WTC11 (cell line): ENCODE measurements around the gene AMACR. TPM values are rescaled to one million over a fixed set of nuclear protein-coding genes. Genes with fewer than 3 reads are reported as not detected.

ENCODE experiments used
- ATAC-seq: fragments of 200-7000 bp; cut with Tn5 transposase; 2 replicates; pipeline ENCODE4 v1.10.0; 2021; ENCODE audit warnings: mild to moderate bottlenecking, moderate library complexity
- CTCF ChIA-PET: fragments of 300-600 bp; sonication (Branson Sonifier 250); formaldehyde crosslinking; loops from one replicate; lab custom pipeline; 2021; ENCODE audit warnings: antibody characterized with exemption; lab: Charles Lee
- POLR2A ChIA-PET: fragments of 350-600 bp; sonication (Branson Sonifier 250); formaldehyde crosslinking; loops from one replicate; lab custom pipeline; 2021; ENCODE audit warnings: antibody characterized with exemption; lab: Charles Lee
- DNase-seq: peaks from one replicate; pipeline ENCODE4 v3.0.0; 2021; ENCODE audit warnings: low spot score
- H3K27ac Mint-ChIP-seq: 2 replicates; pipeline ENCODE4 v1.8.0; 2021; ENCODE audit warnings: mixed read lengths
- H3K27me3 Mint-ChIP-seq: 2 replicates; pipeline ENCODE4 v1.8.0; 2021; ENCODE audit warnings: low read depth, mild to moderate bottlenecking, moderate library complexity, mixed read lengths
- H3K36me3 Mint-ChIP-seq: 2 replicates; pipeline ENCODE4 v1.8.0; 2021; ENCODE audit warnings: mixed read lengths
- H3K4me1 Mint-ChIP-seq: 2 replicates; pipeline ENCODE4 v1.8.0; 2022; ENCODE audit warnings: mixed read lengths
- H3K4me3 Mint-ChIP-seq: 2 replicates; pipeline ENCODE4 v1.8.0; 2021; ENCODE audit warnings: mild to moderate bottlenecking, moderate library complexity, mixed read lengths
- H3K9me3 Mint-ChIP-seq: 2 replicates; pipeline ENCODE4 v1.8.0; 2021; ENCODE audit warnings: mixed read lengths
- CREB1 ChIP-seq: sonication (generic); formaldehyde crosslinking; IDR thresholded peaks from 2 replicates; pipeline ENCODE4 v1.8.0; 2023; ENCODE audit warnings: mild to moderate bottlenecking, missing genetic modification reagents
- ELF4 ChIP-seq: sonication (generic); formaldehyde crosslinking; IDR thresholded peaks from 2 replicates; pipeline ENCODE4 v1.8.1; 2022; ENCODE audit warnings: low read depth, mild to moderate bottlenecking, moderate library complexity, missing genetic modification reagents
- ETV6 ChIP-seq: sonication (generic); formaldehyde crosslinking; IDR thresholded peaks from 2 replicates; pipeline ENCODE4 v1.8.1; 2022; ENCODE audit warnings: mild to moderate bottlenecking, missing genetic modification reagents
- FOXK1 ChIP-seq: sonication (generic); formaldehyde crosslinking; IDR thresholded peaks from 2 replicates; pipeline ENCODE4 v1.8.0; 2022; ENCODE audit warnings: mild to moderate bottlenecking, moderate library complexity, missing genetic modification reagents
- GRHL2 ChIP-seq: fragments of 250-450 bp; sonication (Bioruptor Pico); IDR thresholded peaks from 2 replicates; pipeline ENCODE4 v1.8.0; 2022; ENCODE audit warnings: mild to moderate bottlenecking, moderate library complexity; ENCODE audit not compliant: insufficient replicate concordance, severe bottlenecking
- GTF2I ChIP-seq: fragments of 250-450 bp; sonication (Bioruptor Pico); conservative IDR thresholded peaks from 2 replicates; pipeline ENCODE4 v1.4.0; 2021; ENCODE audit warnings: mild to moderate bottlenecking
- IRF2 ChIP-seq: sonication (generic); formaldehyde crosslinking; IDR thresholded peaks from 2 replicates; pipeline ENCODE4 v1.8.0; 2022; ENCODE audit warnings: low read depth, missing genetic modification reagents, borderline replicate concordance
- JAZF1 ChIP-seq: fragments of 250-450 bp; sonication (Bioruptor Pico); IDR thresholded peaks from 2 replicates; pipeline ENCODE4 v1.9.0; 2021; ENCODE audit warnings: moderate library complexity, mild to moderate bottlenecking, inconsistent platforms
- NFE2L1 ChIP-seq: sonication (generic); formaldehyde crosslinking; IDR thresholded peaks from 2 replicates; pipeline ENCODE4 v1.8.1; 2023; ENCODE audit warnings: missing genetic modification reagents
- NR3C1 ChIP-seq: sonication (generic); formaldehyde crosslinking; conservative IDR thresholded peaks from 2 replicates; pipeline ENCODE4 v1.8.1; 2023; ENCODE audit warnings: low read depth, mild to moderate bottlenecking, missing genetic modification reagents
- OVOL2 ChIP-seq: fragments of 250-450 bp; sonication (Bioruptor Pico); IDR thresholded peaks from 2 replicates; pipeline ENCODE4 v1.9.0; 2021; ENCODE audit warnings: mild to moderate bottlenecking, borderline replicate concordance
- PRRX2 ChIP-seq: fragments of 250-450 bp; sonication (Bioruptor Pico); IDR thresholded peaks from 2 replicates; pipeline ENCODE4 v1.8.0; 2021; ENCODE audit warnings: mild to moderate bottlenecking
- TEAD1 ChIP-seq: sonication (generic); formaldehyde crosslinking; IDR thresholded peaks from 2 replicates; pipeline ENCODE4 v1.8.0; 2022; ENCODE audit warnings: mild to moderate bottlenecking, missing genetic modification reagents
- TP53 ChIP-seq: sonication (generic); formaldehyde crosslinking; IDR thresholded peaks from 2 replicates; pipeline ENCODE4 v1.8.1; 2023; ENCODE audit warnings: mild to moderate bottlenecking, missing genetic modification reagents
- ZNF232 ChIP-seq: sonication (generic); formaldehyde crosslinking; IDR thresholded peaks from 2 replicates; pipeline ENCODE4 v1.8.0; 2022; ENCODE audit warnings: mild to moderate bottlenecking, missing genetic modification reagents
- total RNA-seq: library from RNA; stranded (reverse); gene quantifications from 3 replicates; pipeline ENCODE4 v1.2.3, GENCODE V29; 2021
- TF ChIP-seq, protein P1 (sequence below): sonication (generic); formaldehyde crosslinking; IDR thresholded peaks from 2 replicates; pipeline ENCODE4 v1.8.0; 2023; ENCODE audit warnings: mild to moderate bottlenecking, missing genetic modification reagents
- TF ChIP-seq, protein P2 (sequence below): sonication (generic); formaldehyde crosslinking; IDR thresholded peaks from 2 replicates; pipeline ENCODE4 v1.8.0; 2022; ENCODE audit warnings: mild to moderate bottlenecking, missing genetic modification reagents
- TF ChIP-seq, protein P3 (sequence below): sonication (generic); formaldehyde crosslinking; IDR thresholded peaks from 2 replicates; pipeline ENCODE4 v1.8.1; 2022; ENCODE audit warnings: mild to moderate bottlenecking, missing genetic modification reagents, moderate library complexity, borderline replicate concordance
- TF ChIP-seq, protein P4 (sequence below): sonication (generic); formaldehyde crosslinking; IDR thresholded peaks from 2 replicates; pipeline ENCODE4 v1.8.1; 2023; ENCODE audit warnings: mild to moderate bottlenecking, missing genetic modification reagents, moderate library complexity
- TF ChIP-seq, protein P5 (sequence below): sonication (generic); formaldehyde crosslinking; IDR thresholded peaks from 2 replicates; pipeline ENCODE4 v1.8.1; 2022; ENCODE audit warnings: low read depth, missing genetic modification reagents, borderline replicate concordance
- TF ChIP-seq, protein P6 (sequence below): fragments of 200-600 bp; IDR thresholded peaks from 2 replicates; pipeline ENCODE4 v1.8.0; 2022; ENCODE audit warnings: antibody characterized with exemption

The AMACR gene
- total RNA-seq, 1 experiment from 2014 or later: 11.9 TPM

DNA sequence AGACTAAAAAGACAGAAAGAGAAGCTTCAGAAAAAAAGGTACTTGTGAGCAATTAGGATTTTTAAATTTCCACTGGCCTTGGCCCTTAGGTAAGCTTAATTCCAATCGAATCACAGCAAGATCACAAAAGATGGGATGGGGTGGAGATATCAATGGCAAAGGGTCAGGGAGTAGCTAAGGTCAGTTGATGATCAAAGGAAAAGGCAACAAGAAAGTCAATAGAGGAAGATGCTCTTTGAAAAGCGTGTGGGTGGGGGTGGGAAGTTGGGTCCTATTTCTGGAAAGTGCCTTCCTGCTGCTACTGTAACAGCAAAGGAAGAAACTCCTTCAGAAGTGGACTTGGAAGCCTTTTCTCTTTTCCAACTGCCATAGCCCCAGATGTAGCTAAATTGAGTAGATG is 27.9 kb upstream of the AMACR start:
- POLR2A ChIA-PET: no interaction called here
- DNase-seq: no peak
- Mint-ChIP-seq H3K36me3 (no peaks in the 10 kb centered on the region), H3K4me3 (no peak overlapping the region), H3K9me3 (0 out of 2 replicates have a peak, but pooled peaks cover 3% of the 10 kb centered on the region), H3K27ac (no peak overlapping the region), H3K27me3 (peaks cover 3% of the 10 kb centered on the region; the same call in 1 of the 2 replicates), H3K4me1 (peaks cover 23% of the 10 kb centered on the region)
- CTCF ChIA-PET: no interaction called here
- ATAC-seq: no peak
- TF ChIP-seq NFE2L1 (CRISPR knock-in tag): no peak
- TF ChIP-seq, protein P1, sequence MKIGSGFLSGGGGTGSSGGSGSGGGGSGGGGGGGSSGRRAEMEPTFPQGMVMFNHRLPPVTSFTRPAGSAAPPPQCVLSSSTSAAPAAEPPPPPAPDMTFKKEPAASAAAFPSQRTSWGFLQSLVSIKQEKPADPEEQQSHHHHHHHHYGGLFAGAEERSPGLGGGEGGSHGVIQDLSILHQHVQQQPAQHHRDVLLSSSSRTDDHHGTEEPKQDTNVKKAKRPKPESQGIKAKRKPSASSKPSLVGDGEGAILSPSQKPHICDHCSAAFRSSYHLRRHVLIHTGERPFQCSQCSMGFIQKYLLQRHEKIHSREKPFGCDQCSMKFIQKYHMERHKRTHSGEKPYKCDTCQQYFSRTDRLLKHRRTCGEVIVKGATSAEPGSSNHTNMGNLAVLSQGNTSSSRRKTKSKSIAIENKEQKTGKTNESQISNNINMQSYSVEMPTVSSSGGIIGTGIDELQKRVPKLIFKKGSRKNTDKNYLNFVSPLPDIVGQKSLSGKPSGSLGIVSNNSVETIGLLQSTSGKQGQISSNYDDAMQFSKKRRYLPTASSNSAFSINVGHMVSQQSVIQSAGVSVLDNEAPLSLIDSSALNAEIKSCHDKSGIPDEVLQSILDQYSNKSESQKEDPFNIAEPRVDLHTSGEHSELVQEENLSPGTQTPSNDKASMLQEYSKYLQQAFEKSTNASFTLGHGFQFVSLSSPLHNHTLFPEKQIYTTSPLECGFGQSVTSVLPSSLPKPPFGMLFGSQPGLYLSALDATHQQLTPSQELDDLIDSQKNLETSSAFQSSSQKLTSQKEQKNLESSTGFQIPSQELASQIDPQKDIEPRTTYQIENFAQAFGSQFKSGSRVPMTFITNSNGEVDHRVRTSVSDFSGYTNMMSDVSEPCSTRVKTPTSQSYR: no peak
- no peak for TF ChIP-seq GRHL2 (CRISPR knock-in tag)
- TF ChIP-seq ELF4 (CRISPR knock-in tag): no peak
- TF ChIP-seq, protein P2, sequence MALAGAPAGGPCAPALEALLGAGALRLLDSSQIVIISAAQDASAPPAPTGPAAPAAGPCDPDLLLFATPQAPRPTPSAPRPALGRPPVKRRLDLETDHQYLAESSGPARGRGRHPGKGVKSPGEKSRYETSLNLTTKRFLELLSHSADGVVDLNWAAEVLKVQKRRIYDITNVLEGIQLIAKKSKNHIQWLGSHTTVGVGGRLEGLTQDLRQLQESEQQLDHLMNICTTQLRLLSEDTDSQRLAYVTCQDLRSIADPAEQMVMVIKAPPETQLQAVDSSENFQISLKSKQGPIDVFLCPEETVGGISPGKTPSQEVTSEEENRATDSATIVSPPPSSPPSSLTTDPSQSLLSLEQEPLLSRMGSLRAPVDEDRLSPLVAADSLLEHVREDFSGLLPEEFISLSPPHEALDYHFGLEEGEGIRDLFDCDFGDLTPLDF (CRISPR knock-in tag): no peak
- TF ChIP-seq FOXK1: no peak

DNA sequence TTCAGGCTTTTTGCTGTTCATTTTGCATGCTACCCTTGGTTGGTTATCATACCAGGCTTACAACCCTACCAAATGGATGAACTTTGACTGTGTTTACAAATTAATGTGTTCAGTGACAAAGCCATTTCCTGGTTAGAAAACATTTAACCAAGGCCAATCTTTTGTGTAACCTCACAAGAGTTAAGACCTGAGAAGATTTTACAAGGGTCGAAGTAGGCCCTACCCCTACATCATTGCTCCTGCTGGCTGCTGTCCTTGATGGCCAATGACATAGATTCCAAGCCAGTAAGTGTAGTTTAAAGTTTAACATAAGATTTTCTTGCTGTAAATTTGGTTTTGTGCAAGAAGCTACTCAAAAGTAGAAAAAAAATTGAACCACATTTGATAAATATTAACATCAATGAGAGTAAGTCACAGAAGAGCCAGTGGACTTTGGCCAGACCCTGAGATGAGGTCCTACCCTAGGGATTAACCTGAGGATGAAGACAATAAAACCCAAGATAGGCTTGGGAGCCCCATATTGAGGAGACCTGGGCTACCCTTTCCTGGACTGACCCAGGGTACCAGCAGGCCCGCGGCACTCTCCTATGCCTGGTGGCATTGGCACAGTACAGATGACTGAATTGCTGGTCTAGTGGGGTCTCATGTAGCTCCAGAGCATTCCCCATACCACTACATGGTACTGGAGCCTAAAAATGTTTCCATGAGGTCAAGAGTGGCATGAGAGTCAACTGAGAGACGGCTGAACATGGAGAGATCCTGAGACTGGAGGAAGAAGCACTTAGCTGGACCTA is 26.9 kb upstream of the AMACR start:
- peaks cover 18% of the 10 kb centered on the region for H3K4me1 Mint-ChIP-seq
- POLR2A ChIA-PET: no interaction called here
- CTCF ChIA-PET: no interaction called here
- H3K9me3 Mint-ChIP-seq: 0 out of 2 replicates have a peak, but pooled peaks cover 3% of the 10 kb centered on the region
- DNase-seq (no peak), ATAC-seq (no peak)
- H3K36me3 Mint-ChIP-seq: no peaks in the 10 kb centered on the region
- H3K27ac Mint-ChIP-seq: no peak overlapping the region
- peaks cover 3% of the 10 kb centered on the region; the same call in 1 of the 2 replicates for H3K27me3 Mint-ChIP-seq
- no peak for TF ChIP-seq OVOL2 (CRISPR knock-in tag)
- no peak for TF ChIP-seq NR3C1 (CRISPR knock-in tag)
- TF ChIP-seq GTF2I: no peak
- no peak for TF ChIP-seq GRHL2 (CRISPR knock-in tag)
- no peak for TF ChIP-seq ZNF232
- no peak for TF ChIP-seq TEAD1 (CRISPR knock-in tag)
- no peak for TF ChIP-seq FOXK1
- TF ChIP-seq, protein P3, sequence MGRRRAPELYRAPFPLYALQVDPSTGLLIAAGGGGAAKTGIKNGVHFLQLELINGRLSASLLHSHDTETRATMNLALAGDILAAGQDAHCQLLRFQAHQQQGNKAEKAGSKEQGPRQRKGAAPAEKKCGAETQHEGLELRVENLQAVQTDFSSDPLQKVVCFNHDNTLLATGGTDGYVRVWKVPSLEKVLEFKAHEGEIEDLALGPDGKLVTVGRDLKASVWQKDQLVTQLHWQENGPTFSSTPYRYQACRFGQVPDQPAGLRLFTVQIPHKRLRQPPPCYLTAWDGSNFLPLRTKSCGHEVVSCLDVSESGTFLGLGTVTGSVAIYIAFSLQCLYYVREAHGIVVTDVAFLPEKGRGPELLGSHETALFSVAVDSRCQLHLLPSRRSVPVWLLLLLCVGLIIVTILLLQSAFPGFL (CRISPR knock-in tag): no peak
- TF ChIP-seq NFE2L1 (CRISPR knock-in tag): no peak
- no peak for TF ChIP-seq IRF2 (CRISPR knock-in tag)
- TF ChIP-seq, protein P4, sequence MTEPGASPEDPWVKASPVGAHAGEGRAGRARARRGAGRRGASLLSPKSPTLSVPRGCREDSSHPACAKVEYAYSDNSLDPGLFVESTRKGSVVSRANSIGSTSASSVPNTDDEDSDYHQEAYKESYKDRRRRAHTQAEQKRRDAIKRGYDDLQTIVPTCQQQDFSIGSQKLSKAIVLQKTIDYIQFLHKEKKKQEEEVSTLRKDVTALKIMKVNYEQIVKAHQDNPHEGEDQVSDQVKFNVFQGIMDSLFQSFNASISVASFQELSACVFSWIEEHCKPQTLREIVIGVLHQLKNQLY: no peak
- TF ChIP-seq ETV6 (CRISPR knock-in tag): no peak
- TF ChIP-seq CREB1 (CRISPR knock-in tag): no peak
- no peak for TF ChIP-seq JAZF1 (CRISPR knock-in tag)
- TF ChIP-seq, protein P5, sequence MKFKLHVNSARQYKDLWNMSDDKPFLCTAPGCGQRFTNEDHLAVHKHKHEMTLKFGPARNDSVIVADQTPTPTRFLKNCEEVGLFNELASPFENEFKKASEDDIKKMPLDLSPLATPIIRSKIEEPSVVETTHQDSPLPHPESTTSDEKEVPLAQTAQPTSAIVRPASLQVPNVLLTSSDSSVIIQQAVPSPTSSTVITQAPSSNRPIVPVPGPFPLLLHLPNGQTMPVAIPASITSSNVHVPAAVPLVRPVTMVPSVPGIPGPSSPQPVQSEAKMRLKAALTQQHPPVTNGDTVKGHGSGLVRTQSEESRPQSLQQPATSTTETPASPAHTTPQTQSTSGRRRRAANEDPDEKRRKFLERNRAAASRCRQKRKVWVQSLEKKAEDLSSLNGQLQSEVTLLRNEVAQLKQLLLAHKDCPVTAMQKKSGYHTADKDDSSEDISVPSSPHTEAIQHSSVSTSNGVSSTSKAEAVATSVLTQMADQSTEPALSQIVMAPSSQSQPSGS: no peak
- no peak for TF ChIP-seq PRRX2
- TF ChIP-seq TP53 (CRISPR knock-in tag): no peak
- TF ChIP-seq, protein P6, sequence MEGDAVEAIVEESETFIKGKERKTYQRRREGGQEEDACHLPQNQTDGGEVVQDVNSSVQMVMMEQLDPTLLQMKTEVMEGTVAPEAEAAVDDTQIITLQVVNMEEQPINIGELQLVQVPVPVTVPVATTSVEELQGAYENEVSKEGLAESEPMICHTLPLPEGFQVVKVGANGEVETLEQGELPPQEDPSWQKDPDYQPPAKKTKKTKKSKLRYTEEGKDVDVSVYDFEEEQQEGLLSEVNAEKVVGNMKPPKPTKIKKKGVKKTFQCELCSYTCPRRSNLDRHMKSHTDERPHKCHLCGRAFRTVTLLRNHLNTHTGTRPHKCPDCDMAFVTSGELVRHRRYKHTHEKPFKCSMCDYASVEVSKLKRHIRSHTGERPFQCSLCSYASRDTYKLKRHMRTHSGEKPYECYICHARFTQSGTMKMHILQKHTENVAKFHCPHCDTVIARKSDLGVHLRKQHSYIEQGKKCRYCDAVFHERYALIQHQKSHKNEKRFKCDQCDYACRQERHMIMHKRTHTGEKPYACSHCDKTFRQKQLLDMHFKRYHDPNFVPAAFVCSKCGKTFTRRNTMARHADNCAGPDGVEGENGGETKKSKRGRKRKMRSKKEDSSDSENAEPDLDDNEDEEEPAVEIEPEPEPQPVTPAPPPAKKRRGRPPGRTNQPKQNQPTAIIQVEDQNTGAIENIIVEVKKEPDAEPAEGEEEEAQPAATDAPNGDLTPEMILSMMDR: no peak
- H3K4me3 Mint-ChIP-seq: no peak overlapping the region
